ENCODE results near the gene GPR78. TPM values are rescaled to one million over a fixed set of nuclear protein-coding genes. Genes with fewer than 3 reads are reported as not detected.

The GPR78 gene
- total RNA-seq, result not detected

- ATAC-seq (peak; percentile 77), DNase-seq (peak; percentile 60)
- Mint-ChIP-seq H3K36me3 (no peaks in the 10 kb centered on the region), H3K9me3 (ENCODE audit: low read depth) (no peaks in the 10 kb centered on the region), H3K27ac (no peak within 1 kb of the TSS), H3K4me1 (no peaks in the 10 kb centered on the region), H3K4me3 (no peak within 1 kb of the TSS), H3K27me3 (peaks cover 2% of the 10 kb centered on the region)
- CTCF ChIA-PET, result no interaction called here
Observed at GRCh38 chr4:8580321-8581093, at the start of gene GPR78. TSS of gene GPR78 (plus strand) at chr4:8580392. CDS start at chr4:8580983, 591 bp downstream.

GRCh38 chr4:8532245-8532781 is 47.9 kb upstream of the GPR78 start:
- no peaks in the 10 kb centered on the region for H3K36me3 Mint-ChIP-seq
- CTCF ChIA-PET, result no interaction called here

GRCh38 chr4:8533274-8533865 is 46.8 kb upstream of the GPR78 start:
- no peak overlapping the region for H3K27ac Mint-ChIP-seq
- H3K4me3 Mint-ChIP-seq, result no peak overlapping the region
- no peaks in the 10 kb centered on the region for H3K36me3 Mint-ChIP-seq
- ATAC-seq, result no peak
- H3K27me3 Mint-ChIP-seq, result peaks cover 3% of the 10 kb centered on the region
- peaks cover 12% of the 10 kb centered on the region for H3K9me3 Mint-ChIP-seq (ENCODE audit: low read depth)
- DNase-seq, result no peak
- CTCF ChIA-PET, result no interaction called here
- H3K4me1 Mint-ChIP-seq, result peaks cover 2% of the 10 kb centered on the region

More at GRCh38 chr4:8532245-8532781, 47.9 kb upstream of the GPR78 start:
- peaks cover 3% of the 10 kb centered on the region for H3K27me3 Mint-ChIP-seq
- no peak overlapping the region for H3K27ac Mint-ChIP-seq
- no peak overlapping the region for H3K4me3 Mint-ChIP-seq
- DNase-seq (no peak), ATAC-seq (no peak)
- H3K4me1 Mint-ChIP-seq, result peaks cover 2% of the 10 kb centered on the region
- H3K9me3 Mint-ChIP-seq (ENCODE audit: low read depth), result peaks cover 12% of the 10 kb centered on the region

- peaks cover 2% of the 10 kb centered on the region for H3K4me1 Mint-ChIP-seq
- ATAC-seq, result no peak
- H3K9me3 Mint-ChIP-seq (ENCODE audit: low read depth), result peaks cover 12% of the 10 kb centered on the region
- no peak overlapping the region for H3K4me3 Mint-ChIP-seq
- H3K27ac Mint-ChIP-seq, result no peak overlapping the region
- peaks cover 3% of the 10 kb centered on the region for H3K27me3 Mint-ChIP-seq
- DNase-seq, result no peak
- CTCF ChIA-PET, result no interaction called here
- H3K36me3 Mint-ChIP-seq, result no peaks in the 10 kb centered on the region
Observed at GRCh38 chr4:8534129-8534528, 46.1 kb upstream of the GPR78 start.

GRCh38 chr4:8534611-8535010 is 45.6 kb upstream of the GPR78 start:
- H3K4me1 Mint-ChIP-seq, result peaks cover 2% of the 10 kb centered on the region
- peaks cover 12% of the 10 kb centered on the region for H3K9me3 Mint-ChIP-seq (ENCODE audit: low read depth)
- no peak for ATAC-seq
- H3K27ac Mint-ChIP-seq, result no peak overlapping the region
- no peaks in the 10 kb centered on the region for H3K36me3 Mint-ChIP-seq
- no peak for DNase-seq
- CTCF ChIA-PET, result no interaction called here
- peaks cover 3% of the 10 kb centered on the region for H3K27me3 Mint-ChIP-seq
- no peak overlapping the region for H3K4me3 Mint-ChIP-seq

- H3K9me3 Mint-ChIP-seq (ENCODE audit: low read depth), result peaks cover 12% of the 10 kb centered on the region
Observed at GRCh38 chr4:8536467-8536866, 43.7 kb upstream of the GPR78 start.

GRCh38 chr4:8537041-8537461 is 43.1 kb upstream of the GPR78 start:
- Mint-ChIP-seq H3K4me1 (peaks cover 8% of the 10 kb centered on the region), H3K9me3 (ENCODE audit: low read depth) (peaks cover 12% of the 10 kb centered on the region), H3K36me3 (no peaks in the 10 kb centered on the region), H3K27ac (no peak overlapping the region), H3K27me3 (no peaks in the 10 kb centered on the region), H3K4me3 (no peak overlapping the region)
- CTCF ChIA-PET, result no interaction called here
- DNase-seq, result no peak
- no peak for ATAC-seq

More at GRCh38 chr4:8536467-8536866, 43.7 kb upstream of the GPR78 start:
- no peak for DNase-seq
- H3K36me3 Mint-ChIP-seq, result no peaks in the 10 kb centered on the region
- no peaks in the 10 kb centered on the region for H3K27me3 Mint-ChIP-seq
- CTCF ChIA-PET, result no interaction called here
- H3K4me1 Mint-ChIP-seq, result peaks cover 8% of the 10 kb centered on the region
- H3K4me3 Mint-ChIP-seq, result no peak overlapping the region
- ATAC-seq, result no peak
- H3K27ac Mint-ChIP-seq, result no peak overlapping the region

GRCh38 chr4:8538076-8538702 is 42.0 kb upstream of the GPR78 start:
- Mint-ChIP-seq H3K27ac (no peak overlapping the region), H3K9me3 (ENCODE audit: low read depth) (peaks cover 12% of the 10 kb centered on the region), H3K4me1 (peaks cover 8% of the 10 kb centered on the region), H3K4me3 (no peak overlapping the region), H3K27me3 (no peaks in the 10 kb centered on the region), H3K36me3 (no peaks in the 10 kb centered on the region)
- DNase-seq, result no peak
- no peak for ATAC-seq
- CTCF ChIA-PET, result no interaction called here

- H3K4me3 Mint-ChIP-seq, result no peak overlapping the region
- CTCF ChIA-PET, result no interaction called here
- peaks cover 12% of the 10 kb centered on the region for H3K9me3 Mint-ChIP-seq (ENCODE audit: low read depth)
- ATAC-seq (no peak), DNase-seq (no peak)
- H3K27ac Mint-ChIP-seq, result no peak overlapping the region
- peaks cover 8% of the 10 kb centered on the region for H3K4me1 Mint-ChIP-seq
- H3K36me3 Mint-ChIP-seq, result no peaks in the 10 kb centered on the region
- H3K27me3 Mint-ChIP-seq, result no peaks in the 10 kb centered on the region
Observed at GRCh38 chr4:8538703-8539567, 41.3 kb upstream of the GPR78 start.

- Mint-ChIP-seq H3K36me3 (no peaks in the 10 kb centered on the region), H3K4me1 (peaks cover 6% of the 10 kb centered on the region), H3K9me3 (ENCODE audit: low read depth) (peaks cover 7% of the 10 kb centered on the region), H3K27me3 (no peaks in the 10 kb centered on the region), H3K4me3 (no peak overlapping the region), H3K27ac (no peak overlapping the region)
- ATAC-seq, result peak; percentile 33
- no peak for DNase-seq
- CTCF ChIA-PET, result no interaction called here
Observed at GRCh38 chr4:8539661-8540060, 40.5 kb upstream of the GPR78 start.

- H3K9me3 Mint-ChIP-seq (ENCODE audit: low read depth), result peaks cover 5% of the 10 kb centered on the region
- H3K4me1 Mint-ChIP-seq, result peaks cover 6% of the 10 kb centered on the region
- ATAC-seq (peak; percentile 61), DNase-seq (no peak)
- H3K27ac Mint-ChIP-seq, result no peak overlapping the region
- CTCF ChIA-PET, result no interaction called here
- no peak overlapping the region for H3K4me3 Mint-ChIP-seq
- no peaks in the 10 kb centered on the region for H3K27me3 Mint-ChIP-seq
- H3K36me3 Mint-ChIP-seq, result no peaks in the 10 kb centered on the region
Observed at GRCh38 chr4:8540072-8540471, 40.1 kb upstream of the GPR78 start.

- no peak overlapping the region for H3K27ac Mint-ChIP-seq
- ATAC-seq (no peak), DNase-seq (no peak)
- H3K4me1 Mint-ChIP-seq, result peaks cover 6% of the 10 kb centered on the region
- H3K9me3 Mint-ChIP-seq (ENCODE audit: low read depth), result peaks cover under 1% of the 10 kb centered on the region
- no peak overlapping the region for H3K4me3 Mint-ChIP-seq
- CTCF ChIA-PET, result no interaction called here
- no peaks in the 10 kb centered on the region for H3K27me3 Mint-ChIP-seq
- no peaks in the 10 kb centered on the region for H3K36me3 Mint-ChIP-seq
Observed at GRCh38 chr4:8540586-8540985, 39.6 kb upstream of the GPR78 start.

GRCh38 chr4:8540991-8541390 is 39.2 kb upstream of the GPR78 start:
- Mint-ChIP-seq H3K4me1 (peaks cover 6% of the 10 kb centered on the region), H3K4me3 (no peak overlapping the region), H3K27me3 (no peaks in the 10 kb centered on the region), H3K27ac (no peak overlapping the region), H3K9me3 (ENCODE audit: low read depth) (no peaks in the 10 kb centered on the region), H3K36me3 (no peaks in the 10 kb centered on the region)
- DNase-seq (no peak), ATAC-seq (no peak)
- CTCF ChIA-PET, result no interaction called here

All from activated CD8-positive, alpha-beta memory T cell treated with anti-CD3 and anti-CD28 coated beads, Interleukin-2, amount 10 ng/mL, durations not matched to agents 7 days and 5 days (primary cell).